Endothelial cell of umbilical vein (primary cell): Measurements from ENCODE around the gene CEP55. TPM values are rescaled to one million over a fixed set of nuclear protein-coding genes. Genes with fewer than 3 reads are reported as not detected.

Experiments
- BruUV-seq: library from RNA; stranded (reverse); fragments of 400-500 nt; replicated peaks from 2 replicates; lab custom pipeline; 2021; lab: Mats Ljungman, UMichigan
- CTCF ChIA-PET: fragments of 300-600, 350-600 bp; sonication (Branson Sonifier 250); formaldehyde crosslinking; loops from one replicate; lab custom pipeline; 2021; ENCODE audit warnings: antibody characterized with exemption, inconsistent platforms; lab: Charles Lee
- POLR2A ChIA-PET: fragments of 300-600, 350-600 bp; sonication (Branson Sonifier 250); formaldehyde crosslinking; loops from one replicate; lab custom pipeline; 2021; ENCODE audit warnings: antibody characterized with exemption, inconsistent platforms; lab: Charles Lee
- DNase-seq: peaks from one replicate; pipeline ENCODE4 v3.0.0-alpha.2; 2011; ENCODE audit warnings: low read depth, low spot score
- FAIRE-seq: peaks from 2 replicates; lab custom pipeline; 2011; peaks lifted over from hg19 to GRCh38; lab: Jason Lieb, UNC
- H2AFZ ChIP-seq: 2 replicates; pipeline ENCODE4 v1.6.0; 2012; ENCODE audit warnings: low read depth, low read length, control low read depth, inconsistent platforms
- H3K27ac ChIP-seq: 2 replicates; pipeline ENCODE4 v1.5.1; 2011; ENCODE audit warnings: low read depth, mild to moderate bottlenecking, control low read depth, low read length, moderate library complexity; ENCODE audit not compliant: insufficient read depth
- H3K27me3 ChIP-seq, 2 experiments: 2 replicates each; pipeline versions ENCODE4 v1.6.0 to v1.6.1; 2011; ENCODE audit warnings: low read length in 2 of 2, mixed read lengths in 1 of 2; ENCODE audit not compliant: control insufficient read depth in 2 of 2, insufficient read depth in 2 of 2
- H3K36me3 ChIP-seq, 2 experiments: 2 replicates in 1 of 2; 3 replicates in 1 of 2; pipeline ENCODE4 v1.5.1; 2011; ENCODE audit warnings: low read length in 2 of 2, mild to moderate bottlenecking in 1 of 2, moderate library complexity in 1 of 2; ENCODE audit not compliant: control insufficient read depth in 2 of 2, insufficient read depth in 2 of 2; ENCODE audit errors: extremely low read depth in 1 of 2
- H3K4me1 ChIP-seq: 3 replicates; pipeline ENCODE4 v1.5.1; 2011; ENCODE audit warnings: mild to moderate bottlenecking, low read length; ENCODE audit not compliant: control insufficient read depth, insufficient read depth; ENCODE audit errors: extremely low read depth
- H3K4me2 ChIP-seq: 2 replicates; pipeline ENCODE4 v1.6.1; 2011; ENCODE audit warnings: low read length, control low read depth, mixed read lengths; ENCODE audit not compliant: insufficient read depth
- H3K4me3 ChIP-seq, 3 experiments: fragments of 200-600 bp in 1 of 3; sonication (generic), shearing (Covaris generic) in 1 of 3; replicated peaks in 1 of 3; 2 replicates each; pipeline ENCODE4 v1.5.1; 2011 to 2016; ENCODE audit warnings: control low read depth in 3 of 3, low read length in 3 of 3, mild to moderate bottlenecking in 2 of 3, inconsistent platforms in 1 of 3, low read depth in 1 of 3, moderate library complexity in 1 of 3; ENCODE audit not compliant: insufficient read depth in 1 of 3
- H3K79me2 ChIP-seq: 2 replicates; pipeline ENCODE4 v1.6.0; 2012; ENCODE audit warnings: low read length, inconsistent platforms; ENCODE audit not compliant: control insufficient read depth, insufficient read depth
- H3K9ac ChIP-seq: replicated peaks from 2 replicates; pipeline ENCODE3; 2011; ENCODE audit warnings: low read length, control low read depth; ENCODE audit not compliant: insufficient read depth; ENCODE audit errors: extremely low read depth
- H3K9me1 ChIP-seq: replicated peaks from 3 replicates; pipeline ENCODE4 v1.6.0; 2011; ENCODE audit warnings: mild to moderate bottlenecking, low read length; ENCODE audit not compliant: control insufficient read depth, insufficient read depth; ENCODE audit errors: extremely low read depth
- H3K9me3 ChIP-seq: replicated peaks from 2 replicates; pipeline ENCODE4 v1.5.1; 2012; ENCODE audit warnings: low read length, inconsistent platforms; ENCODE audit not compliant: control insufficient read depth, insufficient read depth
- H4K20me1 ChIP-seq: replicated peaks from 2 replicates; pipeline ENCODE3; 2011; ENCODE audit warnings: mild to moderate bottlenecking, low read length; ENCODE audit not compliant: control insufficient read depth, insufficient read depth; ENCODE audit errors: extremely low read depth
- EZH2 ChIP-seq: IDR thresholded peaks from 2 replicates; pipeline ENCODE4 v1.6.1; 2012; ENCODE audit warnings: borderline replicate concordance, low read depth, mild to moderate bottlenecking, moderate library complexity, low read length, inconsistent platforms; ENCODE audit not compliant: severe bottlenecking
- FOS ChIP-seq: IDR thresholded peaks from 2 replicates; pipeline ENCODE4 v1.6.1; 2011; ENCODE audit warnings: mild to moderate bottlenecking, low read length, moderate library complexity, borderline replicate concordance; ENCODE audit not compliant: insufficient read depth
- GATA2 ChIP-seq: IDR thresholded peaks from 2 replicates; pipeline ENCODE4 v1.7.0; 2011; ENCODE audit warnings: low read depth, mild to moderate bottlenecking, moderate library complexity, mixed read lengths, low read length; ENCODE audit not compliant: insufficient read length, insufficient read depth
- JUN ChIP-seq: IDR thresholded peaks from 2 replicates; pipeline ENCODE4 v1.6.1; 2011; ENCODE audit warnings: borderline replicate concordance, low read depth; ENCODE audit not compliant: insufficient read length, insufficient read depth
- MYC ChIP-seq: IDR thresholded peaks from one replicate; pipeline ENCODE4 v1.6.1; 2011; ENCODE audit warnings: mild to moderate bottlenecking, low read depth, low read length
- POLR2A ChIP-seq: IDR thresholded peaks from 2 replicates; pipeline ENCODE4 v1.6.1; 2012; ENCODE audit warnings: low read depth, mild to moderate bottlenecking, control low read depth, low read length
- POLR2AphosphoS5 ChIP-seq: IDR thresholded peaks from 2 replicates; pipeline ENCODE4 v1.6.1; 2012; ENCODE audit warnings: low read depth, mild to moderate bottlenecking, control low read depth, low read length, moderate library complexity; ENCODE audit not compliant: insufficient read depth
- dilution Hi-C: fragments of 300-500 bp; cut with MboI; formaldehyde crosslinking; loops from one replicate; pipeline ENCODE4 v1.15.0; 2019; ENCODE audit warnings: low sequenced_read_pairs; ENCODE audit not compliant: extremely low pct_ligation_motif_present
- intact Hi-C: fragments of 100-400 bp; cut with micrococcal nuclease; formaldehyde crosslinking; loops from one replicate; pipeline ENCODE4 v1.10.0; 2022
- polyA plus RNA-seq, 4 experiments: library from polyadenylated mRNA; depleted of rRNA in 3 of 4; stranded (reverse) in 3 of 4; unstranded in 1 of 4; fragments of >200 nt; gene quantifications; 2 replicates each; pipeline versions ENCODE4 v1.2.1 to v1.2.3, GENCODE V29; 2011 to 2012; ENCODE audit warnings: missing spikeins in 1 of 4
- total RNA-seq: library from RNA; stranded (reverse); gene quantifications from 2 replicates; pipeline ENCODE4 v1.2.3, GENCODE V29; 2021
- TF ChIP-seq, protein P1 (sequence below): IDR thresholded peaks from 2 replicates; pipeline ENCODE4 v1.6.1; 2011; ENCODE audit not compliant: insufficient read depth, insufficient read length
- TF ChIP-seq, protein P2 (sequence below), 2 donors: IDR thresholded peaks; 1 replicate in 1 of 2; 2 replicates in 1 of 2; pipeline ENCODE4 v1.5.1; 2011; ENCODE audit warnings: low read length in 2 of 2, mild to moderate bottlenecking in 2 of 2, moderate library complexity in 2 of 2, control low read depth in 1 of 2, inconsistent platforms in 1 of 2, low read depth in 1 of 2; ENCODE audit not compliant: insufficient read depth in 1 of 2; ENCODE audit errors: extremely low read depth in 1 of 2

Gene CEP55
- total and polyA plus RNA-seq, 2 donors (not counting 3 experiments of a cell fraction or from before 2014, with no cell fraction given): 17.4 to 63.0 TPM

DNA sequence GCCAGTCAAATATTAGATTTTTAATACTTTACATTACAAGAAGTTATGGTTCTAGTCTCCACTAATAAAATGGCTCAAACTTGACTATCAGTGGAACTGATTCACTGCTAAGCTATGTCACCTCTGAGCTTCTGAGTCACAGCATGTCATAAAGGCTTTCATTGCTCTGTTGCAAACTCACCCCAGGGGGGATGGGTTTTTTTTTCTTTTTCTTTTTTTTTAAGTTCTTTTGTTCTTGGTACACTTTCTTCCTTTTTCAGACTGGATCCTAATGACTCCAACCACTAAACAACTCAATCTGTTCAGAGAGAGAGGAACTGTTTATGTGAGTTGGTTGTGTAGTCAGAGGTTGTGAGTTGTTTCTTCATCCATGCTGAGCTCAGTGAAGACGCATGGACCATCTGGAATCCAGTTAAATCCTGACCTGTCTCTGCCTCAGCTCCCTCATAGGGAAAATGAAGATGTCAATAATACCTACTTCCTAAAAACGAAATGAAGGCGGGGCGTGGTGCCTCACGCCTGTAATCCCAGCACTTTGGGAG lies 25.2 kb upstream of the CEP55 start:
- H3K4me2 ChIP-seq: no peak overlapping the region
- TF ChIP-seq POLR2A: no peak
- TF ChIP-seq EZH2: no peak
- TF ChIP-seq JUN: peak; percentile 98
- peak; percentile 57 for TF ChIP-seq GATA2
- TF ChIP-seq MYC: no peak
- peak; percentile 83 for TF ChIP-seq POLR2AphosphoS5
- TF ChIP-seq, protein P1, sequence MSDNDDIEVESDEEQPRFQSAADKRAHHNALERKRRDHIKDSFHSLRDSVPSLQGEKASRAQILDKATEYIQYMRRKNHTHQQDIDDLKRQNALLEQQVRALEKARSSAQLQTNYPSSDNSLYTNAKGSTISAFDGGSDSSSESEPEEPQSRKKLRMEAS: no peak
- TF ChIP-seq FOS: peak; percentile 99
- TF ChIP-seq, protein P2, sequence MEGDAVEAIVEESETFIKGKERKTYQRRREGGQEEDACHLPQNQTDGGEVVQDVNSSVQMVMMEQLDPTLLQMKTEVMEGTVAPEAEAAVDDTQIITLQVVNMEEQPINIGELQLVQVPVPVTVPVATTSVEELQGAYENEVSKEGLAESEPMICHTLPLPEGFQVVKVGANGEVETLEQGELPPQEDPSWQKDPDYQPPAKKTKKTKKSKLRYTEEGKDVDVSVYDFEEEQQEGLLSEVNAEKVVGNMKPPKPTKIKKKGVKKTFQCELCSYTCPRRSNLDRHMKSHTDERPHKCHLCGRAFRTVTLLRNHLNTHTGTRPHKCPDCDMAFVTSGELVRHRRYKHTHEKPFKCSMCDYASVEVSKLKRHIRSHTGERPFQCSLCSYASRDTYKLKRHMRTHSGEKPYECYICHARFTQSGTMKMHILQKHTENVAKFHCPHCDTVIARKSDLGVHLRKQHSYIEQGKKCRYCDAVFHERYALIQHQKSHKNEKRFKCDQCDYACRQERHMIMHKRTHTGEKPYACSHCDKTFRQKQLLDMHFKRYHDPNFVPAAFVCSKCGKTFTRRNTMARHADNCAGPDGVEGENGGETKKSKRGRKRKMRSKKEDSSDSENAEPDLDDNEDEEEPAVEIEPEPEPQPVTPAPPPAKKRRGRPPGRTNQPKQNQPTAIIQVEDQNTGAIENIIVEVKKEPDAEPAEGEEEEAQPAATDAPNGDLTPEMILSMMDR (IDR thresholded peaks at IDR 0.05; ENCODE audit: extremely low read depth in 1 of 2, insufficient read depth in 1 of 2, low read depth in 1 of 2, low read length in 2 of 2): no peak
- no peaks in the 10 kb centered on the region for H4K20me1 ChIP-seq
- no peak overlapping the region for H3K4me3 ChIP-seq
- BruUV-seq: TSS peak; percentile 55
- H3K36me3 ChIP-seq: peaks cover 4 to 6% of the 10 kb centered on the region in 2 experiments
- peak overlapping the region; percentile 68 for H3K9ac ChIP-seq
- no peaks in the 10 kb centered on the region for H3K27me3 ChIP-seq
- H3K27ac ChIP-seq: peak overlapping the region; percentile 86
- CTCF ChIA-PET: interaction anchor here (0.7 to 4.3 kb wide), 11 partner anchors 9 to 118 kb away, joined by 3 to 79 read pairs (median 4); partner anchors contain the start of gene MYOF
- peak; percentile 97 for DNase-seq
- H3K9me3 ChIP-seq: no peaks in the 10 kb centered on the region
- H3K9me1 ChIP-seq: no peaks in the 10 kb centered on the region
- peaks cover 87% of the 10 kb centered on the region for H3K4me1 ChIP-seq
- dilution Hi-C loops (no loop called here), intact Hi-C loops (loop anchor here (1.0 kb wide), 1 partner anchor 8 kb away; no protein-coding TSS in a partner anchor)
- FAIRE-seq: peak; percentile 92
- H3K79me2 ChIP-seq: peaks cover 70% of the 10 kb centered on the region
- POLR2A ChIA-PET: interaction anchor here (0.7 to 1.7 kb wide), 7 partner anchors 9 to 896 kb away, joined by 3 to 26 read pairs (median 4); partner anchors contain the start of gene MYOF
- H2AFZ ChIP-seq: no peak overlapping the region
